H1 (cell line): ENCODE measurements around the gene PTPRJ. TPM values are rescaled to one million over a fixed set of nuclear protein-coding genes. Genes with fewer than 3 reads are reported as not detected.

Experiments
- ASH2L ChIP-seq: fragments of 200-600, 300-600 bp; sonication (generic); IDR thresholded peaks from one replicate; pipeline ENCODE4 v1.7.1; 2017; ENCODE audit warnings: low read length
- BACH1 ChIP-seq: IDR thresholded peaks from 2 replicates; pipeline ENCODE4 v1.6.1; 2012; ENCODE audit warnings: low read length, improper control_type of control experiment
- CEBPB ChIP-seq: IDR thresholded peaks from 2 replicates; pipeline ENCODE4 v1.6.1; 2012; ENCODE audit warnings: low read depth, low read length
- CTBP2 ChIP-seq: IDR thresholded peaks from 2 replicates; pipeline ENCODE4 v1.7.0; 2011; ENCODE audit warnings: borderline replicate concordance, mild to moderate bottlenecking, moderate library complexity, mixed read lengths, low read length; ENCODE audit not compliant: insufficient read depth, insufficient read length
- HDAC2 ChIP-seq, 2 experiments: fragments of 300-600 bp in 1 of 2; sonication (generic) in 1 of 2; IDR thresholded peaks; 2 replicates each; pipeline ENCODE4 v1.6.1; 2011 to 2012; ENCODE audit warnings: low read depth in 2 of 2, low read length in 2 of 2, mild to moderate bottlenecking in 2 of 2, moderate library complexity in 2 of 2, borderline replicate concordance in 1 of 2, inconsistent platforms in 1 of 2
- POLR2A ChIP-seq, 2 experiments: IDR thresholded peaks; 1 replicate in 1 of 2; 2 replicates in 1 of 2; pipeline ENCODE4 v1.6.1; 2011; ENCODE audit warnings: low read depth in 2 of 2, low read length in 2 of 2, mild to moderate bottlenecking in 2 of 2; ENCODE audit errors: control extremely low read depth in 1 of 2
- RBBP5 ChIP-seq: IDR thresholded peaks from 2 replicates; pipeline ENCODE4 v1.7.1; 2012; ENCODE audit warnings: low read depth, mild to moderate bottlenecking, inconsistent platforms, low read length, moderate library complexity, borderline replicate concordance
- SAP30 ChIP-seq: fragments of 300-600 bp; sonication (generic); IDR thresholded peaks from 2 replicates; pipeline ENCODE4 v1.7.1; 2012; ENCODE audit warnings: low read length, moderate library complexity, mild to moderate bottlenecking, inconsistent platforms; ENCODE audit not compliant: insufficient read depth, insufficient replicate concordance
- TEAD4 ChIP-seq: IDR thresholded peaks from 2 replicates; pipeline ENCODE4 v1.6.1; 2012; ENCODE audit warnings: low read depth, low read length, inconsistent platforms, mixed read lengths
- YY1 ChIP-seq: IDR thresholded peaks from 2 replicates; pipeline ENCODE4 v1.6.1; 2011; ENCODE audit warnings: low read depth, mild to moderate bottlenecking, low read length
- polyA plus RNA-seq, 7 experiments: library from polyadenylated mRNA; depleted of rRNA in 3 of 7; stranded (reverse) in 5 of 7; unstranded in 2 of 7; fragments of >200 nt in 5 of 7; fragments of 200-250 nt in 2 of 7; gene quantifications; 1 replicate in 5 of 7; 2 replicates in 1 of 7; 4 replicates in 1 of 7; pipeline versions ENCODE4 v1.2.1 to v1.2.3, GENCODE V29; 2011 to 2013; ENCODE audit warnings: missing spikeins in 2 of 7, mixed read lengths in 2 of 7
- total RNA-seq: library from RNA; stranded (reverse); fragmentation: NEBNext Ultra II Directional; extraction: Animal tissue kit (Norgen Biotek cat#: 25700); gene quantifications from 2 replicates; pipeline ENCODE4 v1.2.1, GENCODE V29; 2021
- TF ChIP-seq, protein P1 (sequence below): IDR thresholded peaks from 2 replicates; pipeline ENCODE4 v1.6.1; 2012; ENCODE audit warnings: inconsistent platforms
- TF ChIP-seq, protein P2 (sequence below), 3 experiments: IDR thresholded peaks; 1 replicate in 2 of 3; 2 replicates in 1 of 3; pipeline versions ENCODE4 v1.5.1 to v1.6.1; 2011; ENCODE audit warnings: low read length in 3 of 3, mild to moderate bottlenecking in 3 of 3, inconsistent platforms in 2 of 3, low read depth in 1 of 3, moderate library complexity in 1 of 3; ENCODE audit not compliant: insufficient read depth in 1 of 3; ENCODE audit errors: control extremely low read depth in 1 of 3
- TF ChIP-seq, protein P3 (sequence below): IDR thresholded peaks from 2 replicates; pipeline ENCODE4 v1.6.1; 2011; ENCODE audit warnings: low read depth, mild to moderate bottlenecking, low read length; ENCODE audit not compliant: insufficient read depth

The PTPRJ gene
- total and polyA plus RNA-seq, 2 of the 8 experiments (the other 6 are each of a cell fraction or from before 2014, with no cell fraction given), result 4.4 to 22.6 TPM

DNA sequence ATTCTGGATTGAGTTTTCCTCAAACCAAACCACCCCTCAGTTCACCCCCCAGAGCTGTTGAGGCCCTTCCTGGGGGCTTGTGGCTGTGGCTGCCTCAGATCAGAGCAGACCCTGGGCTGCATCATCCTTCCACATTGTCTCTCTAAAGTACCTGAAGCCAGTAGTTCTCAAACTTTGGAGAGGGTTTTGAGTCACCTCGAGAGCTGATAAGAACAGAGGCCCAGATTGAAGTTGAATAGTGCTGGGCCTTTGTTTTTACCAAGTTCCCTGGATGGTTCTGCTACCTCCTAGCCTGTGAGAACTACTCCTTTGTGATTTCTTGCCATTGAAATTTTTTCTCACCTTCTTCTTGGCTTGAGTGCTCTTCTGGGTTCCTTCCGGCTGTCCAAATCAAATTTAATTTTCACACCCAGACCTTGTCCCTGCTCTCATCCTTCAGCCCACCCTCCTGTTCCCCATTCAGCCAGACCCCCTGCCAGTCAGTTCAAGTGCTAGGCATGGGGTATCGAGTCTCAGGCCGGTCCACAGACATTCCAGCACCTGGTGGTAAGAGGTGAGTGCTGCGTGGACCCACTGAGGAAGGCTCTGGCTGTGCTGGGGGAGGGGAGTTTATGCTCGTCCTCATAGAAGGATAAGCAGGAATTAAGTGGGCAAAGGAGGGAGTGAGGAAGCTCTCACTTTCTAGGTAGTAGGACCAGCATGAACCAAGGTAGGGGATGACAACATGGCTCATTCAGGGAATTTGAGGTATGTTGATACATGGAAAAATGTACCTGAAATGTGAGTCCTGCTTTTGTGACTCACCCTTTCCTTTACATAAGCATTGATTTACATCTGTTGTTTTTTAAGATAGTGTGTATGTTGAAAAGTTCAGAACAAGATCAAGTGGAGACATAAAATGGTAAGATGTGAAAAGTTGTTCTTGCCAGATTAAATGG is 116.5 kb downstream of the PTPRJ start (continued):
- TF ChIP-seq SAP30 (no peak), TEAD4 (peak; percentile 85), BACH1 (no peak), HDAC2 (IDR thresholded peaks at IDR 0.05; ENCODE audit: borderline replicate concordance in 1 of 2, low read depth in 2 of 2, low read length in 2 of 2) (no peak), YY1 (no peak), CTBP2 (no peak), RBBP5 (no peak), CEBPB (no peak), ASH2L (no peak), POLR2A (IDR thresholded peaks at IDR 0.05; ENCODE audit: control extremely low read depth in 1 of 2, low read depth in 2 of 2, low read length in 2 of 2) (no peak)
- TF ChIP-seq, protein P1, sequence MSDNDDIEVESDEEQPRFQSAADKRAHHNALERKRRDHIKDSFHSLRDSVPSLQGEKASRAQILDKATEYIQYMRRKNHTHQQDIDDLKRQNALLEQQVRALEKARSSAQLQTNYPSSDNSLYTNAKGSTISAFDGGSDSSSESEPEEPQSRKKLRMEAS, result peak; percentile 12; the same call in 1 of the 2 replicates
- TF ChIP-seq, protein P2, sequence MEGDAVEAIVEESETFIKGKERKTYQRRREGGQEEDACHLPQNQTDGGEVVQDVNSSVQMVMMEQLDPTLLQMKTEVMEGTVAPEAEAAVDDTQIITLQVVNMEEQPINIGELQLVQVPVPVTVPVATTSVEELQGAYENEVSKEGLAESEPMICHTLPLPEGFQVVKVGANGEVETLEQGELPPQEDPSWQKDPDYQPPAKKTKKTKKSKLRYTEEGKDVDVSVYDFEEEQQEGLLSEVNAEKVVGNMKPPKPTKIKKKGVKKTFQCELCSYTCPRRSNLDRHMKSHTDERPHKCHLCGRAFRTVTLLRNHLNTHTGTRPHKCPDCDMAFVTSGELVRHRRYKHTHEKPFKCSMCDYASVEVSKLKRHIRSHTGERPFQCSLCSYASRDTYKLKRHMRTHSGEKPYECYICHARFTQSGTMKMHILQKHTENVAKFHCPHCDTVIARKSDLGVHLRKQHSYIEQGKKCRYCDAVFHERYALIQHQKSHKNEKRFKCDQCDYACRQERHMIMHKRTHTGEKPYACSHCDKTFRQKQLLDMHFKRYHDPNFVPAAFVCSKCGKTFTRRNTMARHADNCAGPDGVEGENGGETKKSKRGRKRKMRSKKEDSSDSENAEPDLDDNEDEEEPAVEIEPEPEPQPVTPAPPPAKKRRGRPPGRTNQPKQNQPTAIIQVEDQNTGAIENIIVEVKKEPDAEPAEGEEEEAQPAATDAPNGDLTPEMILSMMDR (IDR thresholded peaks at IDR 0.05; ENCODE audit: control extremely low read depth in 1 of 3, insufficient read depth in 1 of 3, low read depth in 1 of 3, low read length in 3 of 3), result peak in 2 of 3 experiments; percentile 43 to 44; a peak in 2 of 4 replicates
- TF ChIP-seq, protein P3, sequence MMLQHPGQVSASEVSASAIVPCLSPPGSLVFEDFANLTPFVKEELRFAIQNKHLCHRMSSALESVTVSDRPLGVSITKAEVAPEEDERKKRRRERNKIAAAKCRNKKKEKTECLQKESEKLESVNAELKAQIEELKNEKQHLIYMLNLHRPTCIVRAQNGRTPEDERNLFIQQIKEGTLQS, result no peak
